ENCODE measurements around the gene TNN.

DNA sequence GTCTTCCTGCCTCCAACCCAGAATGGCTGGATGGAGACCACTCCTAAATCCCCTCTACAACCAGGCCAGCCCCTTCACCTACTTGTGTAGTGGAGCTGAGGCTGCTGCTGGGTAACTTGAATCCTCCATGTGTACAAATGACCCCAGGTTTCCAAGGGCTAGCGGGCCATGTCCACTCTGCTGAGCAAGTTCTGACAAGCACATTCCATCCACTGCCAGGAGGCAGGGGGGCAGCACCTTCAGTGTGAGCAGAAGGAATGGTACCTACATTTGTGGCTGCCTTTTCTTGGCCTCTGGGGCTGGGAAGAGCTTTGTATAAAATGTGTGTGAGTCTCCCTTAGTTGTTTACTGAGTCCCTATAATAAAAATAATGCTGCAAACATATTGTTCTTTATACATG lies 110.4 kb downstream of the TNN start:
- TF ChIP-seq, protein P1, sequence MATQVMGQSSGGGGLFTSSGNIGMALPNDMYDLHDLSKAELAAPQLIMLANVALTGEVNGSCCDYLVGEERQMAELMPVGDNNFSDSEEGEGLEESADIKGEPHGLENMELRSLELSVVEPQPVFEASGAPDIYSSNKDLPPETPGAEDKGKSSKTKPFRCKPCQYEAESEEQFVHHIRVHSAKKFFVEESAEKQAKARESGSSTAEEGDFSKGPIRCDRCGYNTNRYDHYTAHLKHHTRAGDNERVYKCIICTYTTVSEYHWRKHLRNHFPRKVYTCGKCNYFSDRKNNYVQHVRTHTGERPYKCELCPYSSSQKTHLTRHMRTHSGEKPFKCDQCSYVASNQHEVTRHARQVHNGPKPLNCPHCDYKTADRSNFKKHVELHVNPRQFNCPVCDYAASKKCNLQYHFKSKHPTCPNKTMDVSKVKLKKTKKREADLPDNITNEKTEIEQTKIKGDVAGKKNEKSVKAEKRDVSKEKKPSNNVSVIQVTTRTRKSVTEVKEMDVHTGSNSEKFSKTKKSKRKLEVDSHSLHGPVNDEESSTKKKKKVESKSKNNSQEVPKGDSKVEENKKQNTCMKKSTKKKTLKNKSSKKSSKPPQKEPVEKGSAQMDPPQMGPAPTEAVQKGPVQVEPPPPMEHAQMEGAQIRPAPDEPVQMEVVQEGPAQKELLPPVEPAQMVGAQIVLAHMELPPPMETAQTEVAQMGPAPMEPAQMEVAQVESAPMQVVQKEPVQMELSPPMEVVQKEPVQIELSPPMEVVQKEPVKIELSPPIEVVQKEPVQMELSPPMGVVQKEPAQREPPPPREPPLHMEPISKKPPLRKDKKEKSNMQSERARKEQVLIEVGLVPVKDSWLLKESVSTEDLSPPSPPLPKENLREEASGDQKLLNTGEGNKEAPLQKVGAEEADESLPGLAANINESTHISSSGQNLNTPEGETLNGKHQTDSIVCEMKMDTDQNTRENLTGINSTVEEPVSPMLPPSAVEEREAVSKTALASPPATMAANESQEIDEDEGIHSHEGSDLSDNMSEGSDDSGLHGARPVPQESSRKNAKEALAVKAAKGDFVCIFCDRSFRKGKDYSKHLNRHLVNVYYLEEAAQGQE (IDR thresholded peaks at IDR 0.05; ENCODE audit: borderline replicate concordance): no peak
- TF ChIP-seq, protein P2, sequence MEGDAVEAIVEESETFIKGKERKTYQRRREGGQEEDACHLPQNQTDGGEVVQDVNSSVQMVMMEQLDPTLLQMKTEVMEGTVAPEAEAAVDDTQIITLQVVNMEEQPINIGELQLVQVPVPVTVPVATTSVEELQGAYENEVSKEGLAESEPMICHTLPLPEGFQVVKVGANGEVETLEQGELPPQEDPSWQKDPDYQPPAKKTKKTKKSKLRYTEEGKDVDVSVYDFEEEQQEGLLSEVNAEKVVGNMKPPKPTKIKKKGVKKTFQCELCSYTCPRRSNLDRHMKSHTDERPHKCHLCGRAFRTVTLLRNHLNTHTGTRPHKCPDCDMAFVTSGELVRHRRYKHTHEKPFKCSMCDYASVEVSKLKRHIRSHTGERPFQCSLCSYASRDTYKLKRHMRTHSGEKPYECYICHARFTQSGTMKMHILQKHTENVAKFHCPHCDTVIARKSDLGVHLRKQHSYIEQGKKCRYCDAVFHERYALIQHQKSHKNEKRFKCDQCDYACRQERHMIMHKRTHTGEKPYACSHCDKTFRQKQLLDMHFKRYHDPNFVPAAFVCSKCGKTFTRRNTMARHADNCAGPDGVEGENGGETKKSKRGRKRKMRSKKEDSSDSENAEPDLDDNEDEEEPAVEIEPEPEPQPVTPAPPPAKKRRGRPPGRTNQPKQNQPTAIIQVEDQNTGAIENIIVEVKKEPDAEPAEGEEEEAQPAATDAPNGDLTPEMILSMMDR (IDR thresholded peaks at IDR 0.05; ENCODE audit: poor library complexity, severe bottlenecking): no peak
- no peak for TF ChIP-seq RAD21 (conservative IDR thresholded peaks at IDR 0.05)
- TF ChIP-seq POLR2AphosphoS5 (IDR thresholded peaks at IDR 0.05): no peak
- TF ChIP-seq EZH2 (IDR thresholded peaks at IDR 0.05; ENCODE audit: borderline replicate concordance, insufficient read depth, low read length, poor library complexity, severe bottlenecking): no peak
- TF ChIP-seq EP300 (conservative IDR thresholded peaks at IDR 0.05; ENCODE audit: poor library complexity, severe bottlenecking): no peak
- no peak for TF ChIP-seq SMC3 (conservative IDR thresholded peaks at IDR 0.05; ENCODE audit: poor library complexity)
